Loucy (cell line): ENCODE data around the gene VSIG8.

Experiments
- CTCF ChIP-seq: fragments of 200-600 bp; sonication (generic); conservative IDR thresholded peaks from 2 replicates; pipeline ENCODE4 v1.5.1; 2014; ENCODE audit warnings: mild to moderate bottlenecking, antibody characterized with exemption, low read length
- EZH2phosphoT487 ChIP-seq: fragments of 200-600 bp; IDR thresholded peaks from 2 replicates; pipeline ENCODE4 v1.6.1; 2018; ENCODE audit warnings: antibody characterized with exemption, mild to moderate bottlenecking, moderate library complexity, borderline replicate concordance

DNA sequence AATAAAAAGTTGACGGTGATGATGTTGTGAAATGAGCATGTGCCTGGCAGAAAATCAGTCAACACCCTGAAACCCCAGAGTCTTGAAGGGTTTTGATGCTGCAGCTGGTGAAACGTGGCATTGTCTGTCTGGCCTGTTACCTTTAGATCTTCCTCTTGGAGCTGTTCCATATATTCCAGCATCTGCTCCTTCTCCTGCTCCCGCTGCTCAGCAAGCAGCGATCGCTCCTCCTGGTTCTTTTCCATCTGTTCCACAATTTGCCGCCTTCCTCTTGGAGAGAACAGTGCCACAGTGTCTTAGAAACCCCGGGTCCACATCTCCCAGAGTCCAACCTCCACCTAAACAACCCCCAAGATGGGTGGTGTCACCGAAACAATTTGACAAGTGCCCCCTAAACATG, 21.8 kb upstream of the VSIG8 start:
- TF ChIP-seq EZH2phosphoT487 (no peak), CTCF (no peak)
